GM18951 (cell line): Measurements from ENCODE around the gene SEMA3G.

Source experiments
- POLR2A ChIP-seq: IDR thresholded peaks from 4 replicates; pipeline ENCODE4 v1.6.1; 2011; ENCODE audit warnings: mild to moderate bottlenecking; ENCODE audit not compliant: insufficient read length, insufficient read depth; ENCODE audit errors: extremely low read depth
- in situ Hi-C: fragments of 300-500 bp; cut with MboI; formaldehyde crosslinking; loops from one replicate; pipeline ENCODE4 v1.12.0; 2022; ENCODE audit warnings: low sequenced_read_pairs, mixed read lengths, inconsistent platforms; ENCODE audit not compliant: unreplicated experiment

SEMA3G gene

GRCh38 chr3:52472239-52473000 is 27.5 kb upstream of the SEMA3G start:
- in situ Hi-C loops, result no loop called here
- TF ChIP-seq POLR2A, result no peak

GRCh38 chr3:52471371-52472238 is 26.7 kb upstream of the SEMA3G start:
- in situ Hi-C loops, result no loop called here
- TF ChIP-seq POLR2A, result no peak

GRCh38 chr3:52470920-52471319 is 26.0 kb upstream of the SEMA3G start:
- TF ChIP-seq POLR2A, result no peak
- in situ Hi-C loops, result no loop called here

GRCh38 chr3:52469001-52469400 is 24.1 kb upstream of the SEMA3G start:
- TF ChIP-seq POLR2A, result no peak
- in situ Hi-C loops, result no loop called here

- in situ Hi-C loops, result no loop called here
- no peak for TF ChIP-seq POLR2A
Observed at GRCh38 chr3:52468336-52468735, 23.4 kb upstream of the SEMA3G start.

- no peak for TF ChIP-seq POLR2A
- in situ Hi-C loops, result no loop called here
Observed at GRCh38 chr3:52463416-52463815, 18.5 kb upstream of the SEMA3G start.

GRCh38 chr3:52461874-52462273 is 17.0 kb upstream of the SEMA3G start:
- in situ Hi-C loops, result no loop called here
- TF ChIP-seq POLR2A, result no peak

- in situ Hi-C loops, result no loop called here
- TF ChIP-seq POLR2A, result no peak
Observed at GRCh38 chr3:52458770-52459545, 14.1 kb upstream of the SEMA3G start.

- in situ Hi-C loops, result no loop called here
- no peak for TF ChIP-seq POLR2A
Observed at GRCh38 chr3:52458031-52458760, 13.3 kb upstream of the SEMA3G start.

GRCh38 chr3:52456800-52457183 is 11.9 kb upstream of the SEMA3G start:
- TF ChIP-seq POLR2A, result no peak
- in situ Hi-C loops, result no loop called here

- no peak for TF ChIP-seq POLR2A
Observed at GRCh38 chr3:52456169-52456799, 11.4 kb upstream of the SEMA3G start.

More at GRCh38 chr3:52456169-52456799, 11.4 kb upstream of the SEMA3G start:
- in situ Hi-C loops, result no loop called here
